Measurements from ENCODE around the gene IER5L. TPM values are rescaled to one million over a fixed set of nuclear protein-coding genes. Genes with fewer than 3 reads are reported as not detected.

IER5L gene
- total and polyA plus RNA-seq, 2 donors (not counting 3 experiments of a cell fraction or from before 2014, with no cell fraction given) = 5.3 to 12.3 TPM

GRCh38 chr9:129206905-129207304 is 28.8 kb upstream of the IER5L start:
- H3K9me1 ChIP-seq (replicated peaks; ENCODE audit: control insufficient read depth, extremely low read depth, insufficient read depth, low read length) = no peaks in the 10 kb centered on the region
- ChIA-PET CTCF (no interaction called here), POLR2A (no interaction called here)
- FAIRE-seq (no peak), DNase-seq (ENCODE audit: low read depth, low spot score) (no peak)
- H3K79me2 ChIP-seq (ENCODE audit: control insufficient read depth, insufficient read depth, low read length) = no peaks in the 10 kb centered on the region
- no peak overlapping the region for H2AFZ ChIP-seq (ENCODE audit: low read depth, low read length)
- no peak for TF ChIP-seq MYC (IDR thresholded peaks at IDR 0.05; ENCODE audit: low read depth, low read length)
- no peak for TF ChIP-seq MAX (IDR thresholded peaks at IDR 0.05; ENCODE audit: insufficient read depth, insufficient read length)
- TF ChIP-seq GATA2 (IDR thresholded peaks at IDR 0.05; ENCODE audit: insufficient read depth, insufficient read length, low read depth, low read length) = no peak
- no peak for TF ChIP-seq JUN (IDR thresholded peaks at IDR 0.05; ENCODE audit: borderline replicate concordance, insufficient read depth, insufficient read length, low read depth)
- TF ChIP-seq POLR2A (IDR thresholded peaks at IDR 0.05; ENCODE audit: low read depth, low read length) = no peak
- no peak for TF ChIP-seq POLR2AphosphoS5 (IDR thresholded peaks at IDR 0.05; ENCODE audit: insufficient read depth, low read depth, low read length)
- no peak for TF ChIP-seq FOS (IDR thresholded peaks at IDR 0.05; ENCODE audit: borderline replicate concordance, insufficient read depth, low read length)
- no peak for TF ChIP-seq EZH2 (IDR thresholded peaks at IDR 0.05; ENCODE audit: borderline replicate concordance, low read depth, low read length, severe bottlenecking)
- no peak for TF ChIP-seq CTCF (IDR thresholded peaks at IDR 0.05; ENCODE audit: extremely low read depth in 1 of 2, insufficient read depth in 1 of 2, low read depth in 1 of 2, low read length in 2 of 2)
- no peaks in the 10 kb centered on the region for H3K36me3 ChIP-seq (ENCODE audit: control insufficient read depth in 2 of 2, extremely low read depth in 1 of 2, insufficient read depth in 2 of 2, low read length in 2 of 2)
- H3K4me2 ChIP-seq (ENCODE audit: insufficient read depth, low read length) = no peak overlapping the region
- no TSS peak for BruUV-seq (replicated peaks)
- dilution Hi-C loops (cut with MboI; ENCODE audit: extremely low pct_ligation_motif_present, low sequenced_read_pairs) = no loop called here
- no peaks in the 10 kb centered on the region for H3K27me3 ChIP-seq (ENCODE audit: control insufficient read depth in 2 of 2, insufficient read depth in 2 of 2, low read length in 2 of 2)
- no peaks in the 10 kb centered on the region for H4K20me1 ChIP-seq (replicated peaks; ENCODE audit: control insufficient read depth, extremely low read depth, insufficient read depth, low read length)
- H3K4me1 ChIP-seq (ENCODE audit: control insufficient read depth, extremely low read depth, insufficient read depth, low read length) = no peaks in the 10 kb centered on the region
- no peak overlapping the region for H3K27ac ChIP-seq (ENCODE audit: insufficient read depth, low read depth, low read length)
- H3K4me3 ChIP-seq (replicated peaks in 1 of 3; ENCODE audit: insufficient read depth in 1 of 3, low read depth in 1 of 3, low read length in 3 of 3) = no peak overlapping the region
- no peak overlapping the region for H3K9ac ChIP-seq (replicated peaks; ENCODE audit: extremely low read depth, insufficient read depth, low read length)
- no peaks in the 10 kb centered on the region for H3K9me3 ChIP-seq (replicated peaks; ENCODE audit: control insufficient read depth, insufficient read depth, low read length)
- intact Hi-C loops (cut with micrococcal nuclease) = loop anchor here (10.0 kb wide), 1 partner anchor 128 kb away; no protein-coding TSS in a partner anchor

All from endothelial cell of umbilical vein (primary cell).